GM12878 (cell line): Measurements from ENCODE around the gene PRKRA. TPM values are rescaled to one million over a fixed set of nuclear protein-coding genes. Genes with fewer than 3 reads are reported as not detected.

Source experiments
- BCL11A ChIP-seq: IDR thresholded peaks from 2 replicates; pipeline ENCODE4 v1.6.1; 2011; ENCODE audit warnings: low read depth, low read length
- CBX5 ChIP-seq: sonication (generic); IDR thresholded peaks from 2 replicates; pipeline ENCODE4 v1.6.1; 2016; ENCODE audit warnings: low read depth, moderate library complexity, mild to moderate bottlenecking, inconsistent platforms
- CHD1 ChIP-seq: IDR thresholded peaks from 2 replicates; pipeline ENCODE4 v1.6.1; 2012; ENCODE audit warnings: low read depth, low read length, improper control_type of control experiment
- EED ChIP-seq: sonication (generic); IDR thresholded peaks from 2 replicates; pipeline ENCODE4 v1.6.1; 2016; ENCODE audit warnings: antibody characterized with exemption, low read depth
- EGR1 ChIP-seq, 2 experiments: IDR thresholded peaks; 1 replicate in 1 of 2; 2 replicates in 1 of 2; pipeline ENCODE4 v1.6.1; 2011 to 2012; ENCODE audit warnings: low read depth in 2 of 2, low read length in 2 of 2, borderline replicate concordance in 1 of 2, mild to moderate bottlenecking in 1 of 2, moderate library complexity in 1 of 2
- FOXK2 ChIP-seq: fragments of 450-650 bp; IDR thresholded peaks from 2 replicates; pipeline ENCODE4 v1.6.1; 2017; ENCODE audit warnings: mild to moderate bottlenecking, moderate library complexity
- HDGF ChIP-seq: fragments of 450-650 bp; IDR thresholded peaks from 2 replicates; pipeline ENCODE4 v1.6.1; 2016; ENCODE audit warnings: antibody characterized with exemption
- IKZF2 ChIP-seq, 2 experiments: fragments of 450-650 bp; IDR thresholded peaks; 2 replicates each; pipeline ENCODE4 v1.6.1; 2017; ENCODE audit warnings: mild to moderate bottlenecking in 2 of 2, moderate library complexity in 2 of 2
- KLF5 ChIP-seq: fragments of 450-650 bp; IDR thresholded peaks from 2 replicates; pipeline ENCODE4 v1.6.1; 2014; ENCODE audit warnings: mild to moderate bottlenecking; ENCODE audit not compliant: partially characterized antibody
- MYB ChIP-seq: fragments of 150-350 bp; IDR thresholded peaks from 2 replicates; pipeline ENCODE4 v1.6.1; 2014; ENCODE audit warnings: mild to moderate bottlenecking, low read depth, low read length, borderline replicate concordance
- RBBP5 ChIP-seq: fragments of 200-600 bp; sonication (generic); conservative IDR thresholded peaks from 2 replicates; pipeline ENCODE4 v1.6.1; 2016
- RELB ChIP-seq: fragments of 450-650 bp; IDR thresholded peaks from 2 replicates; pipeline ENCODE4 v1.6.1; 2017; ENCODE audit warnings: low read depth, mild to moderate bottlenecking, moderate library complexity
- RUNX3 ChIP-seq: IDR thresholded peaks from 2 replicates; pipeline ENCODE4 v1.6.1; 2012; ENCODE audit warnings: low read length, inconsistent platforms
- TCF7 ChIP-seq: IDR thresholded peaks from 2 replicates; pipeline ENCODE4 v1.6.1; 2014; ENCODE audit warnings: antibody characterized with exemption, borderline replicate concordance
- polyA plus RNA-seq, 11 experiments: library from polyadenylated mRNA; depleted of rRNA in 4 of 11; unstranded in 6 of 11; stranded (reverse) in 5 of 11; fragments of >200 nt; fragmentation: Nextera tagmentation in 4 of 11; fragmentation: Illumina TruSeq in 1 of 11; extraction: Ambion mirVana in 4 of 11; extraction: Trizol in 1 of 11; gene quantifications; 1 replicate in 1 of 11; 2 replicates in 10 of 11; pipeline versions ENCODE4 v1.2.1 to v1.2.3, GENCODE V29; 2011 to 2016; ENCODE audit warnings: inconsistent platforms in 2 of 11, missing spikeins in 2 of 11, low read depth in 1 of 11
- total RNA-seq, 4 experiments: library from RNA; depleted of rRNA in 3 of 4; stranded (reverse); fragments of >200 nt in 3 of 4; fragmentation: Illumina TruSeq in 1 of 4; extraction: Trizol in 1 of 4; gene quantifications; 2 replicates each; pipeline versions ENCODE4 v1.2.1 to v1.2.3, GENCODE V29; 2013 to 2021
- TF ChIP-seq, protein P1 (sequence below): fragments of 450-650 bp; IDR thresholded peaks from 2 replicates; pipeline ENCODE4 v1.6.1; 2017; ENCODE audit warnings: mild to moderate bottlenecking, low read depth, inconsistent platforms; ENCODE audit not compliant: poor library complexity, severe bottlenecking
- TF ChIP-seq, protein P2 (sequence below): fragments of 450-650 bp; IDR thresholded peaks from 2 replicates; pipeline ENCODE4 v1.6.1; 2014; ENCODE audit warnings: mild to moderate bottlenecking

The PRKRA gene
- total and polyA plus RNA-seq, 10 of the 15 experiments (the other 5 are each of a cell fraction or from before 2014, with no cell fraction given): 19.1 to 75.6 (median 51.7) TPM

GRCh38 chr2:178413472-178414265 lies 37.3 kb downstream of the PRKRA start (continued):
- no peak; the same call in none of the 2 replicates for TF ChIP-seq RUNX3
- peak; percentile 48 for TF ChIP-seq KLF5
- TF ChIP-seq RELB: peak; percentile 58
- TF ChIP-seq FOXK2: no peak
- TF ChIP-seq IKZF2 (IDR thresholded peaks at IDR 0.05): peak in 1 of 2 experiments; percentile 57; a peak in 3 of 4 replicates
- TF ChIP-seq MYB: peak; percentile 62; the same call in 1 of the 2 replicates
- TF ChIP-seq EED: peak; percentile 27
- TF ChIP-seq CBX5: peak; percentile 7; the same call in 1 of the 2 replicates
- TF ChIP-seq TCF7: no peak
- TF ChIP-seq EGR1 (IDR thresholded peaks at IDR 0.05; ENCODE audit: borderline replicate concordance in 1 of 2, low read depth in 2 of 2, low read length in 2 of 2): no peak
- TF ChIP-seq BCL11A: peak; percentile 47; the same call in 1 of the 2 replicates
- TF ChIP-seq HDGF: 0 out of 2 replicates have a peak, but pooled peaks have one; percentile 38
- TF ChIP-seq, protein P1, sequence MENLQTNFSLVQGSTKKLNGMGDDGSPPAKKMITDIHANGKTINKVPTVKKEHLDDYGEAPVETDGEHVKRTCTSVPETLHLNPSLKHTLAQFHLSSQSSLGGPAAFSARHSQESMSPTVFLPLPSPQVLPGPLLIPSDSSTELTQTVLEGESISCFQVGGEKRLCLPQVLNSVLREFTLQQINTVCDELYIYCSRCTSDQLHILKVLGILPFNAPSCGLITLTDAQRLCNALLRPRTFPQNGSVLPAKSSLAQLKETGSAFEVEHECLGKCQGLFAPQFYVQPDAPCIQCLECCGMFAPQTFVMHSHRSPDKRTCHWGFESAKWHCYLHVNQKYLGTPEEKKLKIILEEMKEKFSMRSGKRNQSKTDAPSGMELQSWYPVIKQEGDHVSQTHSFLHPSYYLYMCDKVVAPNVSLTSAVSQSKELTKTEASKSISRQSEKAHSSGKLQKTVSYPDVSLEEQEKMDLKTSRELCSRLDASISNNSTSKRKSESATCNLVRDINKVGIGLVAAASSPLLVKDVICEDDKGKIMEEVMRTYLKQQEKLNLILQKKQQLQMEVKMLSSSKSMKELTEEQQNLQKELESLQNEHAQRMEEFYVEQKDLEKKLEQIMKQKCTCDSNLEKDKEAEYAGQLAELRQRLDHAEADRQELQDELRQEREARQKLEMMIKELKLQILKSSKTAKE: no peak
- TF ChIP-seq, protein P2, sequence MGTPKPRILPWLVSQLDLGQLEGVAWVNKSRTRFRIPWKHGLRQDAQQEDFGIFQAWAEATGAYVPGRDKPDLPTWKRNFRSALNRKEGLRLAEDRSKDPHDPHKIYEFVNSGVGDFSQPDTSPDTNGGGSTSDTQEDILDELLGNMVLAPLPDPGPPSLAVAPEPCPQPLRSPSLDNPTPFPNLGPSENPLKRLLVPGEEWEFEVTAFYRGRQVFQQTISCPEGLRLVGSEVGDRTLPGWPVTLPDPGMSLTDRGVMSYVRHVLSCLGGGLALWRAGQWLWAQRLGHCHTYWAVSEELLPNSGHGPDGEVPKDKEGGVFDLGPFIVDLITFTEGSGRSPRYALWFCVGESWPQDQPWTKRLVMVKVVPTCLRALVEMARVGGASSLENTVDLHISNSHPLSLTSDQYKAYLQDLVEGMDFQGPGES: no peak
- 0 out of 2 replicates have a peak, but pooled peaks have one; percentile 59 for TF ChIP-seq RBBP5
- no peak for TF ChIP-seq CHD1
